Tibial nerve (tissue), 4 donors: Measurements from ENCODE around the gene IGF1R. TPM values are rescaled to one million over a fixed set of nuclear protein-coding genes. Genes with fewer than 3 reads are reported as not detected.

Source experiments
- DNase-seq, 2 donors: peaks; one replicate each; pipeline ENCODE4 v3.0.0-alpha.2; 2019; ENCODE audit warnings: low spot score in 2 of 2
- H3K27ac ChIP-seq, 4 donors: fragments of 200-600 bp; sonication (generic) in 3 of 4; one replicate each; pipeline ENCODE4 v1.5.1; 2017 to 2019; ENCODE audit warnings: mild to moderate bottlenecking in 1 of 4
- H3K27me3 ChIP-seq, 2 donors: fragments of 200-600 bp; sonication (generic) in 1 of 2; one replicate each; pipeline versions ENCODE4 v1.5.1 to v1.6.0; 2017 to 2019
- H3K36me3 ChIP-seq, 3 donors: fragments of 200-600 bp; sonication (generic); one replicate each; pipeline ENCODE4 v1.5.1; 2018 to 2019
- H3K4me1 ChIP-seq, 4 donors: fragments of 200-600 bp; sonication (generic) in 3 of 4; one replicate each; pipeline ENCODE4 v1.5.1; 2017 to 2019
- H3K4me3 ChIP-seq, 4 donors: fragments of 200-600 bp; sonication (generic) in 3 of 4; one replicate each; pipeline ENCODE4 v1.5.1; 2017 to 2019; ENCODE audit warnings: mild to moderate bottlenecking in 1 of 4, moderate library complexity in 1 of 4
- H3K9me3 ChIP-seq, 4 donors: fragments of 200-600 bp; sonication (generic) in 3 of 4; one replicate each; pipeline ENCODE4 v1.5.1; 2017 to 2019
- EP300 ChIP-seq, 2 donors: sonication (generic); formaldehyde crosslinking; IDR thresholded peaks; one replicate each; pipeline ENCODE4 v1.6.1; 2017; ENCODE audit warnings: antibody characterized with exemption in 2 of 2, mild to moderate bottlenecking in 1 of 2
- POLR2A ChIP-seq, 2 donors: fragments of 450-650 bp; IDR thresholded peaks; one replicate each; pipeline ENCODE4 v1.6.1; 2017; ENCODE audit warnings: antibody characterized with exemption in 2 of 2, mild to moderate bottlenecking in 2 of 2, moderate library complexity in 2 of 2
- WGBS, 2 donors: methylation state at CpG; one replicate each; pipeline ENCODE4 v1.1.5; 2018; 5-methylcytosine and 5-hydroxymethylcytosine counted together
- total RNA-seq, 4 donors: library from RNA; depleted of rRNA; stranded (reverse); fragments of >200 nt; gene quantifications; one replicate each; pipeline ENCODE4 v1.1.0, GENCODE V29; 2016
- TF ChIP-seq, protein P1 (sequence below), 5 experiments: fragments of 200-600 bp in 3 of 5; fragments of 450-650 bp in 2 of 5; sonication (generic) in 3 of 5; IDR thresholded peaks; one replicate each; pipeline ENCODE4 v1.5.1; 2016 to 2019; ENCODE audit warnings: antibody characterized with exemption in 5 of 5, mild to moderate bottlenecking in 3 of 5, moderate library complexity in 2 of 5

The IGF1R gene
- total RNA-seq, 4 donors from 2014 or later, result 82.5 to 164 (median 111) TPM

DNA sequence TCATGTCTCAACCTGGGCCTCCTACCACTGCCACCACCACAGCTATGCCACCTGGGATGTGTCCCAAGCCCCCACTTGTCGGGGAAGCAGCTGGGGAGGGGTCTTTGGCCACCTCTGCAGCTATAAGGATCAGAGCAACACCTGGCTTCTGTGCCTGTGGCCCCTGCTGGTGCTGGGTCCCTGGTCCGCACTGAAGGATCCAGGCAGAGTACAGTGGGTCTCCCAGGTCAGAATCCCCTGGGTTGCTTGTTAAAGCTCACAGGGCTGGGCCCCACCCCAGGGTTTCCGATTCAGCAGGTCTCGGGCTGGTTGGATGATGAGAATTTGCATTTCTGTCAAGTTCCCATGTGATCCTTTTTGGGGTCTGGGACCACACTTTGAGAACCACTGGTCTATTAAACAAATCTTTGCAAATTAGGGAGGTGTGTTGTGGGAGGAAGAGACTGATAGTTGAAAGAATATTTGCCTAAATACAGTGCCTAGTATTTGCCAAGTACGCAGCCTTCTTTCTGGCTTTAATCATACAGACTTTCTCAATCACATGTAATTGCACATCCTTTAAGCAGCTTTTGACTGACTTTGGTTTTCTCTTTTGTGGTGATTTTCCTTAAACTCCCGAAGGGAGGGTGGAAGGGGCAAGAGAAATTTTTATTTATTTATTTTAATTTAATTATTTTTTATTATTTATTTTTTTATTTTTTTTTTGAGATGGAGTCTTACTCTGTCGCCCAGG, 127.3 kb downstream of the IGF1R start:
- Histone ChIP-seq H3K4me3 (no peak overlapping the region), H3K4me1 (peaks cover 0 to 60% (median 2%) of the 10 kb centered on the region in 4 donors), H3K9me3 (no peaks in the 10 kb centered on the region), H3K27ac (no peak overlapping the region), H3K27me3 (no peaks in the 10 kb centered on the region), H3K36me3 (no peaks in the 10 kb centered on the region)
- WGBS, 2 donors, result 89% methylated on average over 6 to 7 of the region's 7 CpGs
- no peak for TF ChIP-seq POLR2A (IDR thresholded peaks at IDR 0.05)
- no peak for DNase-seq

DNA sequence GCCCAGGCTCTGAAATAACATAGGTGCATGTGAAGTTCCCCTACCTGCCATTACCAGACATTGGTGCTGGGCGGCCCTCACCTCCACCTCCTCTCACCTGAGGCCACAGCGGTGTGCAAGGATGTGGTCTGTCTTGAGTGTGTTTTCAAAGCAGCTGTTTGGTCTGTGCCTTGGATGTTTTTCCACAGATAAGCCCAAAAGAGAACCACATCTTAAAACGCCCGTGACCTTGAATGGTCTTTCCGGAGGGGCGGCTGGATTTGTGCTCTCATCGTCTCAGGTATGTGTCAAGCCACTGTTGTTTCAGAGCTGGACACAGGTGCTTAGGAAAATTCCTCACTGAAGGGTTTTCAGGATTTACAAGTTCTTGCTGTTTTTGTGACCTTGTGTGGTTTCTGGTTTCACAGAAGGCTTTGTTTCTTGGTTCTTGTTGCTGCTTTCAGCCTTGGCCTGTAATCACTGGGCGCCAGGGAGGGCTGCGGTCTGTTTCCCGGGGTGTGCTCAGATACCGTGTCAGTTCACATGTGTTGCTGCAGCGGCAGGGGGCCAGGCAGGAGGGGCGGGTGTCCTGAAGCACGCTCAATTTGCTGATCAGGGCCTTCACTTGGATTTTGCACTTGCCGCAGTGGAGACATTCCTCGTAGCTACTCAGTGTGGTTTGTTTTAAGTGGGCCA, 128.4 kb downstream of the IGF1R start:
- Histone ChIP-seq H3K27ac (peak overlapping the region in 1 of 4 donors; percentile 29), H3K36me3 (no peaks in the 10 kb centered on the region), H3K4me1 (peaks cover 0 to 54% (median 2%) of the 10 kb centered on the region in 4 donors), H3K27me3 (no peaks in the 10 kb centered on the region), H3K9me3 (no peaks in the 10 kb centered on the region), H3K4me3 (no peak overlapping the region)
- TF ChIP-seq, protein P1, sequence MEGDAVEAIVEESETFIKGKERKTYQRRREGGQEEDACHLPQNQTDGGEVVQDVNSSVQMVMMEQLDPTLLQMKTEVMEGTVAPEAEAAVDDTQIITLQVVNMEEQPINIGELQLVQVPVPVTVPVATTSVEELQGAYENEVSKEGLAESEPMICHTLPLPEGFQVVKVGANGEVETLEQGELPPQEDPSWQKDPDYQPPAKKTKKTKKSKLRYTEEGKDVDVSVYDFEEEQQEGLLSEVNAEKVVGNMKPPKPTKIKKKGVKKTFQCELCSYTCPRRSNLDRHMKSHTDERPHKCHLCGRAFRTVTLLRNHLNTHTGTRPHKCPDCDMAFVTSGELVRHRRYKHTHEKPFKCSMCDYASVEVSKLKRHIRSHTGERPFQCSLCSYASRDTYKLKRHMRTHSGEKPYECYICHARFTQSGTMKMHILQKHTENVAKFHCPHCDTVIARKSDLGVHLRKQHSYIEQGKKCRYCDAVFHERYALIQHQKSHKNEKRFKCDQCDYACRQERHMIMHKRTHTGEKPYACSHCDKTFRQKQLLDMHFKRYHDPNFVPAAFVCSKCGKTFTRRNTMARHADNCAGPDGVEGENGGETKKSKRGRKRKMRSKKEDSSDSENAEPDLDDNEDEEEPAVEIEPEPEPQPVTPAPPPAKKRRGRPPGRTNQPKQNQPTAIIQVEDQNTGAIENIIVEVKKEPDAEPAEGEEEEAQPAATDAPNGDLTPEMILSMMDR (IDR thresholded peaks at IDR 0.05), result no peak
- TF ChIP-seq EP300 (IDR thresholded peaks at IDR 0.05) (no peak), POLR2A (IDR thresholded peaks at IDR 0.05) (no peak)
- DNase-seq, result peak; percentile 32 to 34
- WGBS, 2 donors, result 53 to 60% methylated on average over 15 of the region's 16 CpGs

DNA sequence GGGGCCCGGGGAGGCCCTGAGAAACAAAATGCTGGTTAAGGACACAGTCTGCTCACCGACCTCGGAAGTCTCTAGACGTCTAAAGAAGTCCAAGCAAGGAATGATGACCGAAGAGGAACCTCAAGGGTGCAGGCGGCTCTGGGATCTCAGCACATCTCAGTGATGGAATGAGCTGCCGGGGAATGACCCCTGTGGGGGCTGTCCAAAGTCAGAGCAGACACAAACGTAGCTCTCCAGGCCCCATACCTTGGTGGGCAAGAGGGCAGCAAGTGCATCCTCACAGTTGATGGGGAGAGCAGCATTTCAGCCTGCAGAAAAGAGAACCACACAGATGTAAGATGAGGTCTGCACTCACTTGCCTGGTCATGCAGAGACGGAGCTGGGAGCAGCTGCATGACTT, 129.1 kb downstream of the IGF1R start:
- Histone ChIP-seq H3K27me3 (no peaks in the 10 kb centered on the region), H3K36me3 (no peaks in the 10 kb centered on the region), H3K27ac (peak overlapping the region in 1 of 4 donors; percentile 8), H3K9me3 (no peaks in the 10 kb centered on the region), H3K4me1 (peaks cover 0 to 54% (median 2%) of the 10 kb centered on the region in 4 donors), H3K4me3 (no peak overlapping the region)
- no peak for TF ChIP-seq POLR2A (IDR thresholded peaks at IDR 0.05)
- TF ChIP-seq EP300 (IDR thresholded peaks at IDR 0.05), result no peak
- TF ChIP-seq, protein P1 (IDR thresholded peaks at IDR 0.05), result no peak
- DNase-seq, result no peak
- 80% methylated on average over 9 of the region's 9 CpGs for WGBS, 2 donors

DNA sequence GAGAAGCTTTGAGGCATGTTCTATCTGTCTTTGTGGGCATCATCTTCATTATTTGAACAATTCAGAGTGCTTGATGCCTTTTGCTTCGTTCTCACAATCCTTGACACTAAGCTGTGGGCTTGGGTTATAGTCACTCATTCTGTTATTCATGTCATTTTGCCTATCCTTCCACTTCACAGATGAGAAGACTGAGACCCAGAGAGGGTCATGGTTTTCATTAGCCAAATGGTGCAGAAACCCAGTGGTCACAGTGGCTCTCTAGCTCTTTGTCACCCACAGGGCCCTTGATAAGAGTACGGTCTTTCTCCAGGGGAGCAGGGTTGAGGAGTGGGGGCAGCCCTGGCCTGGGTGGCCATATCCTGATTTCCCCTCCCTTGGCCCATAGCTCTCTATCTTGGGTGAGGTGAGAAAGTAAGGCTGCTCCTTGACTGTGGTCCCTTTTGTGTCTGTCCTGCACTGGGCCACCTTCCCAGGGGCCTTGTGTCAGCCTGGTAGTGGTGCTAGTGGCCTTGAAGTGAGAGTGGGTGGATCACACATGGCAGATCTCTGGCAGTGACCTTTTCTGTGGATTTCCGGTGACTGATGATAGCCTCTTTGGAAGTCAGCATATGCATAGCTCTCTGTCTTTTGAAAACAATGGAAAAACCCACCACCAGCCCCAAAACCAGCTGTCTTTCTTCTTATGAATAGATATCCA, 130.1 kb downstream of the IGF1R start:
- TF ChIP-seq POLR2A (IDR thresholded peaks at IDR 0.05) (no peak), EP300 (IDR thresholded peaks at IDR 0.05) (no peak)
- TF ChIP-seq, protein P1 (IDR thresholded peaks at IDR 0.05), result no peak
- no peaks in the 10 kb centered on the region for H3K27me3 ChIP-seq
- H3K4me3 ChIP-seq, result no peak overlapping the region
- H3K9me3 ChIP-seq, result no peaks in the 10 kb centered on the region
- WGBS, 2 donors, result 87 to 92% methylated on average over 3 of the region's 3 CpGs
- H3K27ac ChIP-seq, result no peak overlapping the region
- DNase-seq, result no peak
- no peaks in the 10 kb centered on the region for H3K36me3 ChIP-seq
- H3K4me1 ChIP-seq, result peaks cover 0 to 51% (median under 1%) of the 10 kb centered on the region in 4 donors

DNA sequence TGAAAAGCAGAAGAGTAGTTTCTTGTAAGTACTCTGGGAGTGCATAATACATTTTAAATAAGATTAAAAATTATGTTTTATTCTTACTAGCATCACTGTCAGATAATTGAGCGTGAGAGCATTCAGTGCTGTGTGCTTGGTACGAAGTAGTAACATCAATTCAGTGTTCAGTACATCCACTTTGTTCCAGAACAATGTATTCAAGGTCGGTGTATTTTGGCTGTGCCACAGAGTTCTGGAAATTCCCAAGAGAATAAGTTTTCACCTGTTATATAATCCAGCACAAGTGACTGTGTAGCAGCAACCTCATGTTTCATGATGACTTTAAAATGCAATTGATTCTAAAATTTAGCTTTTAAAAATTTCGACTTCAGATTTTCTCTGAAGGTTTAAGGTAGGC, 130.6 kb downstream of the IGF1R start:
- DNase-seq, result no peak
- Histone ChIP-seq H3K27me3 (no peaks in the 10 kb centered on the region), H3K36me3 (no peaks in the 10 kb centered on the region), H3K9me3 (no peaks in the 10 kb centered on the region), H3K4me1 (peaks cover 0 to 48% (median 0%) of the 10 kb centered on the region in 4 donors), H3K27ac (no peak overlapping the region), H3K4me3 (no peak overlapping the region)
- WGBS, 2 donors, result 81 to 90% methylated on average over 4 of the region's 4 CpGs
- TF ChIP-seq, protein P1 (IDR thresholded peaks at IDR 0.05), result no peak
- TF ChIP-seq POLR2A (IDR thresholded peaks at IDR 0.05), result no peak
- no peak for TF ChIP-seq EP300 (IDR thresholded peaks at IDR 0.05)
